Stimulated activated CD4-positive, alpha-beta T cell treated with anti-CD3 and anti-CD28 coated beads, Interleukin-15, amount 100 ng/mL, for 48 hours (primary cell): Measurements from ENCODE around the gene ADD1.
"Not testable (repeated sequence)": the region's sequence is repeated elsewhere in the genome, so short reads cannot be mapped to it uniquely, and the experiment has no call there.

Experiments
- DNase-seq, 2 donors: peaks; one replicate each; pipeline ENCODE4 v3.0.0-alpha.2; 2020; ENCODE audit warnings: low read depth in 2 of 2

The ADD1 gene

DNA sequence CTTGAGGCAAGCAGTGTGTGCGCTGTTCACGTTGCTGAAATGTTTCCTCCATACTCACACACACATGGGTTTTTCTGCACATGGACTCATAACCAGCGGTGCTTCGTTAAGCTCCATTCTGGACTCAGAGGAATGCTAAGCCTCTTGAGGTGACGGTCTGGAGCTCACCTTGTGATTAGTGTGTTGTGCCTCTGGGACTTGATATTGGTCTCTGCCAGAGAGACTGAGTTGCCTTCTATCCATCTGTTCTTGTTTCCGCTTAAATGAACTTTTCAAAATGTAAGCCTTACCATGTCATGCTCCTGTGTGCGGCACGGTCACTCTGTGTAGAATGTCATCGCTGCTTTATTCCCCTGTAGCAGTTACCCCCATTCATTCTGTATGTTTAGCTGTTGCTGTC is 42.5 kb downstream of the ADD1 start:
- no peak for DNase-seq

DNA sequence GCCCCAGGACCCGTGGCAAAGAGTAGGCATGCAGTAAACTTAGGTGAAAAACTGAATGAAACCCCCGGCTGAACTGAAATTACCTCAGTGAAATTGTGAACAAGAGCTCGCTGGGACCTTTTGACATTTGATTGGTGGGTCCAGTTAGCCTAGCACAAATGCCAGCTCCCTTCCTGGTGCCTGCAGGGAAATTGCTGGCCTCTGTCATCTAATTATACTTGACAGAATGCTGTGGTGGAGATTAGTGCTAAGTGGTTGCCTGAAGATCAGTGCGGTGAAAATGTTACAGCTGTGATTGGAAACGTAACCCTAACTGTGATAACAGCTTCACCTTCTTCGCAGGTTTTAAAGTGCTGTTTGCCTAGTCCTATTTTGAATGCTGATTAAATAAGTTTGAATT is 43.0 kb downstream of the ADD1 start:
- DNase-seq = no peak

DNA sequence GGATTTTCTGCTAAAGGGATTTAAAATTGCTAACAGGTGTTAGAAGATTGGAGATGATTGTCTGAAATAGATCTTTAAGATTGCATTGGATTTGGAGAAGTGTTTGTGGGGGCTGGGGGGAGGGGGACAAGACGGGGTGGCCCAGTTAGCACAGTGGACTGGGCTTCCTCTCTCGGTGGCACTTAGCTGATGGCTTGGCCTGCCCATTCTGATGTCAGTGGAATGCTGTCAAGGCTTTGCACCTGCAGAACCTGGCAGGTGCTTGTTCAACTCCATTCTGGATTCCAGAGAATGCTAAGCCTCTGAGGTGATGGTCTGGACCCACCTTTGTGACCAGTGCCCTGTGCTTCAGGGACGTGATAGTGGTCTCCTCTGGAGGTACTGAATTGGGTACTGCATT is 43.7 kb downstream of the ADD1 start:
- DNase-seq = no peak

DNA sequence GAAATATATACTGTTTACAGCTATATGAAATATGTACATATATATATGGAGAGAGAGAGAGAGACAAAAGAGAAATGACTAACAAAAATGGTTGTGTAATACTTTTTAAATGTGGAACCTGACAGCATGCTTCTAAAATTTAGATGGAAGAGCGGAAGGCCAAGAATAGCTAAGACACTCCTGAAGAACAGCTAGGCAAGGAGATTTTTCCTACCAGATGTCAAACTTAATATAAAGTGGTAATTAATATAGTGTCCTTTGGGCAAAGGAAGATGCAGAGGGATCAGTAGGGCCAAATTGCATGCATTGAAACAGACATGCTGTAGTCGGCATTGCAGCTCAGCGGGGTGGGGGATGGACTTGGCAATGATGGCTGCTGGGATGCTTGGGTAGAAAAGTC is 45.2 kb downstream of the ADD1 start:
- no peak for DNase-seq

DNA sequence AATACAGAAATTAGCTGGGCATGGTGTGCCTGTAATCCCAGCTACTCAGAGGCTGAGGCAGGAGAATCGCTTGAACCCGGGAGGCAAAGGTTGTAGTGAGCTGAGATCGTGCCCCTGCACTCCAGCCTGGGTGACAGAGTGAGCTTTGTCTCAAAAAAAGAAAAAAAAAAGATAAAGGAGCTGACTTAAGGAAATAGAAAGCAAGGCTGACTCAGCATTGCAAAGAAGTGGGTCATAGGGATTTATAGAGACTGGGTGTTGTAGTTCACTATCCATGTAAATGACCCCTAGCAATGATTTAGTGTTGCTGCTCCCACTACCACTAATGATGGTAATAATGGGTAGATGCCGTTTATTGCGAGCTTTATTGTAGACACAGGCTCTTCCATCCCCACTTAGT is 47.6 kb downstream of the ADD1 start:
- DNase-seq = no peak

DNA sequence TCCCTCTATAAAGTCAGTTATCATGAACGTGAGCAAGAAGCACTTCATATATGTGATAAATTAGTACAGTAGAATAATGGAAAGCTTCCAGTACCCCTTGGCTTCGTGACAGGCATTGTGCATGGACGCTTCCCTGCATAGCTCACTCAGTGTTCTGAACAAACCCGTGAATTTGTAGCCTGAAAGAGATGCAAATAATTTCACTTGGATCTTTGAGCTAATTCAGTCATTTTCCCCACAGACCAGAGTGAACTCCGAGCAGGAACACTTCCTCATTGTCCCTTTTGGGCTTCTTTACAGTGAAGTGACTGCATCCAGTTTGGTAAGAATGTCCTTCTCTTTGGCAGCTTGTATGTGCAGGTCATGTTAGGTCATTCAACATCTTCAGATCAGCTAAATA is 50.1 kb downstream of the ADD1 start:
- DNase-seq = no peak

DNA sequence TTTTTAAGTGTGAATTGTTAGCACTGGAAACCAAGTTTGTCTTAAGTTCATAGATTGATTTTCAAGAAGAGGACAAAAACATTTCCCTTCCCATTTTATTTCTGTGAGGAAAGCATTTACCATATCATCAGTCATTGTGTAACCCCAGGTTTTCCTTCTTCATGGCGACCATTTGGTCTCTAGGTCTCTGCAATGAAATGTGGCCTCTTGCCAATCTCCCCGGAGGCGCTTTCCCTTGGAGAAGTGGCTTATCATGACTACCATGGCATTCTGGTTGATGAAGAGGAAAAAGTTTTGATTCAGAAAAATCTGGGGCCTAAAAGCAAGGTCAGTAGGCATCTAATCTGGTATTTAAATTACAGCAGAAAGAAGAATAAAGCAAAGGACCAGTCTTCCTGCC is 54.4 kb downstream of the ADD1 start:
- DNase-seq = no peak

DNA sequence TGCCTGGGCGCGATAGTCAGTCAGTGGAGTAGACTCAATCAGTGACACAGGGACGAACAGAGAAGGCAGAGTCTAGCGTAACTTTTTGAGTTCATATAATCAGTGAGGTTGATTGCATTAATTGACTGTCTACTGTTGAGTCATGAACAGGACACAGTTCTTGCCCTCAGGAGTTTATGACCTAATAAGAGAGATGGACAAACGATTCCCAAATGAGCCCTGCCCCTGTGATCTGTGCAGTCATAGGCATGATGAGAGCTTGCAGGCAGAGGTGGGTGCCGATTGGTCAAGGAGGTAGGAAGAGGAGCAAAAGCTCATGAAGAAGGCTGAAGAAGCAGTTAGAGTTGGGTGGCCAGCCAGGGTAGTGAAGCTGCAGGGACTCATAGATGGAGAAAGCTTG is 57.1 kb downstream of the ADD1 start:
- no peak for DNase-seq

DNA sequence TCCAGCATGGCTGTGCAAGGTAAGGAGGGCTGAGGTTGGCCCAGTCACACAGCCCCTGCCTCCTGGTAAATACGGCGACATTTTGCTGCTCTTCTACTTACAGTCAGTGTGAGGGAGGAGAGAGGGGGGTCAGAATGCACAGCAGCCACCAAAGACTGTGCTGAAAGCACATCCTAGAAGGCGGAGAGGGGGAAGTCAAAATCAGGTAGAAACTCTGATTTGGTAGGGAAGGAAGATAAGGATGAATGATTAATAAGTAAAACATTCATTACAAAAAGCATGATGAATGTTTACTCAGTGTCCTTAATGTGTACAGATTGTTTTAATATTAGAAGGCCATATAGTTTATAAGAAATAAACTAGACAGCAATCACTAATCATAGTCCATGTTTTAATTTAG is 57.5 kb downstream of the ADD1 start:
- DNase-seq = no peak

DNA sequence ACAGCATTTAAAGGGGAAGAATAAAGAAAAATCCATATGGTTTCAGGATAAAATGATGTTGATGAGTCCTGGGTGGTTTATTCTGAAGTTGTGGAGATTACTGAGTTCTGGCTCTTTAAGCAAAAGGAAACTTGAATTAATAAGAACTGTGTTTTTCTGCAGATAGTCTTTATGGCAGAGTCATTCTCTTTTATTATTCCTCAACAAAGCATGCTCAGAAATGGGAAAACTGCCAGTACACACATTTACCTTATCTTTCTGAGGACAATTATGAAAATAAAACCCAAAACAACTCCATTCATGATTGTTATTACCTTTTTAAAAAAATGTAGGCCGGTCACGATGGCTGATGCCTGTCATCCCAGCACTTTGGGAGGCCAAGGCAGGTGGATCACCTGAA is 58.5 kb downstream of the ADD1 start:
- DNase-seq = no peak

DNA sequence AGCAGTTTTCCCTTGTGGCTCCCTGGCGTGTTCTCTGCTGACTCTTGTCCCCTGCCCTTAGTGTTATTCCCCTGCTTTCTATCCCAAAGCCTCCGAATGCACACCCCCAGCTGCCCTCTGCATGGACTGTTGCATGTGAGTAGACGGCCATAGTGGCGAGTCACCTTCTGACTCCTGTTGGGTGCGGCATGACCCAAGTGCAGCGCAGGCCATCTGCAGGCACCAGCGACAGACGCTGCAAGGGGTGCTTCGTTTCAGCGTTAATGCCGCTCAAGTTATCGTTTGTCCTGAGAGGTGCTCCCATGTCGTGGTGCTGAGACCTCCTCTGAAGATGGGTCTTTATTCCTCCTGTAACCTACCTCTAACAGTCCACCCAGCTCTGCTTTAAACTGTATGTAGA is 61.9 kb downstream of the ADD1 start:
- no peak for DNase-seq

DNA sequence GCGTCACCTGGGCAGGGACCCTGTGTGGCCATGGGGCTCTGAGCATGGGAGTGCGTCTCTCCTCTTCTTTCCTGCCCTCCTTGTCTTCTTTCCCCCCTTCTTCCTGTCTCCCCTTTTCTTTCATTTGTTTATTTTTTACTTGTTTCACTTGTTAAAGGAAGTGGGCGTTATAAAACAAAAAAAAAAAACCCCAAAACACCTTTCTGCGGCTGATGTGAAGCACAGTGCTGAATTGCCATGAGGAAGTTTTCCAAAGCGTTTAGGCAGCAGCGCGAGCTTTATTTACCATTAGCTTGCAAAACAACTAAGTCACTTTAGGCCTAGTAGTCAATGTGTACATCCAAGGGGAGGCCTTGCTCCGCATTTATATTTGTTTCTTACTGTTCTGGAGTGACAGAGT is 62.6 kb downstream of the ADD1 start:
- DNase-seq = no peak

DNA sequence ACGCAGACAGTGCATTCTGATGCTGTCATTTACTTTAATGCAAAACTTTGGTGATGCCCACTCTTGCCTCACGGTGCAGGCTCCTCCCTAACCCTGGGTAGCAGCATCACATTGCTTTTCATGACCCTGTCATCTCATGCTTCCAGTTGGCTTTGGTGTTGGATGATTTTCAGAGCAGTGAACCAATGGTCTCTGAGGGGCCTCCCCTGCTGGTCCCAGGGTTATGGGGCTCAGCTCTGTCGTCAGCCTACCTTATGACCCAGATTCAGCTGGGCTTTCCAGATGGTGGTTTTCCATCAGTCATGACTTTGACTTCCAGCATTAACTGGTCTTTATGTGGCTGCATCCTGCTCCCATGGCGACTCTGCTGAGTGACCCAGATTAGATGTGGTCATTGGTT is 63.6 kb downstream of the ADD1 start:
- no peak for DNase-seq

DNA sequence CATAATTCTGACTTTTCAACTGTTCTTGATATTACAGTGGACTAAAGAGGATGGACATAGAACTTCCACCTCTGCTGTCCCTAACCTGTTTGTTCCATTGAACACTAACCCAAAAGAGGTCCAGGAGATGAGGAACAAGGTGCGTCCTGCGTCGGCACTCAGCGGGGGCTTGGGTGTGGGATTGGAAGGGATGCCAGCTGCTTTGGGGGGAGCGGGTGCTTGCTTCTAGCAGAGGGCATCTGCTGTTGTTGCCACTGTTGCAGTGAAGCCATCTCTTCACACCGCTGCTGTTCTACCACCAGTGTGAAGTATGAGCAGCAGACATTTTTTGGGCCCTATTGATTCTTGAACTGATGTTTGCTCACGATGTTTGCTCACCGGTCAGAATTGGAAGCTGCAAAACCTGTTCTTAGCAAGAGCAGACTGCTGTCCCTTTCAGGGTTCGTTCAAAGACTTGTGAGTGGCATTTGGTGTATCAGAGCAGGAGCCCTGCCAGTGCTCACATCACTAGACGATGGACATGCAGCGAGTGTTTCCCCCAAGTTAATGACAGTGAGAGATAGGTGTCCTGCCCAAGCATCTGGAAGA is 64.2 kb downstream of the ADD1 start:
- DNase-seq = no peak

DNA sequence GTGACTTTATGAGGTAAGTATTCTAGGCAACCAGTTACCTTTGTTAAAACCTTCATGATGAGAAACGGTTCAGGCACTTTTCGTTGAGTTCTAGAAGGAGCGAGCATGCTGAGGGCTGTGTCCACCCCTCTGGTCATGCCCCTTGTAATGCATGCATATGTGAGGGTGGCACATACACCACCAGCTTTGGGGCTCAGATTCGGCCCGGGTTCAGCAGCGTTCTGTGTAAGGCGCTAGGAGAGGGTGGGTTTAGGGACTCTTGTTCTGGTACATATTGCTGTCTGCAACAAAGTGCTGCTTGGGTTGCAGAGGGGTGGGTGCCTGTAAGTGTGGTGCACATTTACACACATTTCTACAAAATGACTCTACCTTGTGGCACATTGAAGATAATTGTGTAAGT is 65.0 kb downstream of the ADD1 start:
- no peak for DNase-seq

DNA sequence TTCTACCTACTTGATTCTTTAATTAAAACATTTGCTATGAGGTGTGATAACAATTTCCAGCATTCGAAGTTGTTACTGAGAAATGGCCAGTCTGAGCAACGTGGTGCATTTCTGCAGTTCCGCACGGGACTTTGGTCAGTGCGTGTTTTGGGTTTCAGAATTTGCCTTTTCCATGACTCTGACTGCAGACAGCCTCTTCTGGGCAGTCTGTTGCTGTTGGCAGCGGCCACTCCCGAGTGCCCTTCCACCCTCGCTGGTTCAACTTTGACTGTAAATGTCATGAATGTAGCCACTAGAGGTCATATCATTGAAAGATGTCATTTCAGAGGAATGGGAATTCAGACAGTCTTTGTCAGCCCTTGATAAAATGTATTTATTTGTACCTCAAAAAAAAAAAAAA is 65.9 kb downstream of the ADD1 start:
- DNase-seq = no peak

DNA sequence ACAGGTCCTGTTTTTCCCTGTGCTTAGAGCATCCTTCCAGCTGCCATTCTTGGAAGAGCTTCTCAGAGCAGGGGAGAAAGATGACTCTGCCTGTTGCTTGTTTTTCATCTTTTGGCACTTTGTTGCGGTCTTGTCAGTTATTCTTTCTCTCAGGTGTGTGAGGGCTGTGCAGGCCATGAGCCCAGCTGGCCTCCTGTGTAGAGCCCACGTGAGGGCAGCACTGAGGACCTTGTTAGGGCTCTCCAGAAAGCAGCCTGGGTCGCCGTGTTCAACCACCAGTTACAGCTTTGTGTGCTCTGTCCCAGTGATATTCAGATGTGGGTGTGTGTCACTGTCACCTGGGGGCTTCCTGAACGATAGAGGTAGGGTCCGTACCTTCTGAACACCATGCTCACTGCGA is 66.8 kb downstream of the ADD1 start:
- no peak for DNase-seq

DNA sequence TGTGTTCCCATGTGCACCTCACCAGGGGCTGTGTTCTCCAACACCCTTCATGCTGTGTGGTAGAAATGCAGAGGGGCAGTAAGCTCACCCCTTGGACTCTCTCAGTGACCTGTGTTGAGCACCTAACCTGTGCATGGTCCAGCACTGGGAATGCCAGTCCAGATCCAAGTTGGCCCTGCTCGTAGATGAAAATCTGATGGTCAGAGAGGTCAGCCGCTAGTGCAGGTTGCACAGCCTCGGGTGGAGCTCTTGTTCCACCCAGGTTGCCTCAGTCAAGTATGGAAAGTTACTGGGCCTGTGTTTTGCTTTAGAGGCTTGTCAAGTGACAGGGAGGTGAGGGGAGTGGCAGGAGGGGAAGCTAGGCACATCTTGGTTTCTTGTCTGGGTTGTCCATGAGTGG is 68.2 kb downstream of the ADD1 start:
- no peak for DNase-seq

DNA sequence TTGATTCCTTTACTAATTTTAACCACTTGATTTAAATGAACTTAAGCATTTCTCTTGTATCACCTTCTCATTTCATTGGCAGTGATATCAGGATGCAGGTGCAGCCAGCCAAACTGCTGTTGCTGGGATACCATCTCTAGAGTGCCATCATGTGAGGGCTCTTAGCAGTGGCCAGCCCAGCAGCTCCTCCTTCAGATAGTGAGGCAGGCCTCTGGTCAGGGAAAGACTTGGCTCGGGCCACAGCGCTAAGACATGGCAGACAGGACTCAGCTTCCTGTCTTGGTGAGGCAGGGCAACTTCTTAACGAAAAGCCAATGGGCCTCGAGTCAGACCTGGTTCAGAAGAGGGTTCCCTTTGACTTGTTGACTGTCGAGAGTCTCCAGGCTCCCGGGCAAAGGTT is 69.5 kb downstream of the ADD1 start:
- no peak for DNase-seq

DNA sequence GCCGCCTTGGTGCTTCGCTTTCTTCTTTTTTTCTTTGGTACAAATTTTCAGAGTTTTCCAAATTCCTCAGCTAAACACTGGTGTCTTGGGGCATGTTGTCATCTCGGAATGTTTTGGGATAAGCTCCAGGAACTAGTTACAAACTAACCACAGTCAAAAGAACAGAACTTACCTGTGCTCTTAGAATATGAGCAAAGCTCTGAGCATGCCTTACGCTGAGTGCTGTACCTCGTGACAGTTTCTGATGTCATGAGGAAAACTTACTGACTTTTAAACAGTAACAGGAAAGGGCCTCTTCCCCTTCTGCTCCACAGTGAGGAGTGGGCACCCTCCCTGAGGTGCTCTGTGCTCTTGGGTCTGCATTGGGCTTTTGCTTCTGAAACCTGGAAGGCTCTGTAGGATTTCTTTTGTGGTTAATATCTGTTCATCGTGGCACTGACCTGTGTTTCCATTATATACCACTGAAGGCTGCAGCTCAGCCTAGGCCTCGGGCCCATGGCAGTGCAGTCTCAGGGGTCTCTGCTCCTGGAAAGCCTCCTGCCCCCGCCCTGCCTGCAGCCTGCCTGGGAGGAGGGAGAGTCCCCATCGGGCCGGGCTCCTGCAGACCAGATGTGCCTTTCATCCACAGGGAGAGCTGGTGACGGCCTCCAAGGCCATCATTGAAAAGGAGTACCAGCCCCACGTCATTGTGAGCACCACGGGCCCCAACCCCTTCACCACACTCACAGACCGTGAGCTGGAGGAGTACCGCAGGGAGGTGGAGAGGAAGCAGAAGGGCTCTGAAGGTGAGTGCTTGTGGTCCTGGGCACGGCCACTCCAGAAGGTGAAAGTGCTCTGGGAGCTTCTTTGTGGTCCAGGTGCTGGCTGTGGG is 70.8 kb downstream of the ADD1 start:
- DNase-seq = no peak

DNA sequence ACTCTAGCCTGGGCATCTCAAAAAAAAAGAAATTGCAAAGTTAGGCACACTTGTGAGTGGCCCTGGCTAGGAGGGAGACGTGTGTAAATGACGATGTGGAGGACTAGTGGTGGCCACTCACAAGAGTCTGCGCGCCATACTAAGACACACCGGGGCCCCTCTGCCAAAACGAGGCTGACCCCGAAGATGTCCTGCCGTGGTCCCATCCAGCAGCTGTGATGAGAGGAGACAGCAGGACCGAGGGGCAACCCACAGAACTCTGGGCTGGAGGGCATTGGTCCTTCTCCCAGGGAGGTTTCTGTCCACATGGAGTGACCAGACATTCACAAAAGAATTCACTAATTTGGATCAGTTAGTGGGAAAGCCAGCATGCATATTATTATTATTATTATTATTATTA is 72.1 kb downstream of the ADD1 start:
- no peak for DNase-seq

DNA sequence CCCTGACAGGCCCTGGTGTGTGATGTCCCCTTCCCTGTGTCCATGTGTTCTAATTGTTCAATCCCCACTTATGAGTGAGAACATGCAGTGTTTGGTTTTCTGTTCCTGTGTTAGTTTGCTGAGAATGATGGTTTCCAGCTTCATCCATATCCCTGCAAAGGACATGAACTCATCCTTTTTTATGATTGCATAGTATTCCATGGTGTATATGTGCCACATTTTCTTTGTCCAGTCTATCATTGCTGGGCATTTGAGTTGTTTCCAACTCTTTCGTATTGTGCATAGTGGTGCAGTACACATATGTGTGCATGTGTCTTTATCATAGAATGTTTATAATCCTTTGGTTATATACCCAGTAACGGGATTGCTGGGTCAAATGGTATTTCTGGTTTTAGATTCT is 73.1 kb downstream of the ADD1 start:
- not testable (repeated sequence) for DNase-seq

DNA sequence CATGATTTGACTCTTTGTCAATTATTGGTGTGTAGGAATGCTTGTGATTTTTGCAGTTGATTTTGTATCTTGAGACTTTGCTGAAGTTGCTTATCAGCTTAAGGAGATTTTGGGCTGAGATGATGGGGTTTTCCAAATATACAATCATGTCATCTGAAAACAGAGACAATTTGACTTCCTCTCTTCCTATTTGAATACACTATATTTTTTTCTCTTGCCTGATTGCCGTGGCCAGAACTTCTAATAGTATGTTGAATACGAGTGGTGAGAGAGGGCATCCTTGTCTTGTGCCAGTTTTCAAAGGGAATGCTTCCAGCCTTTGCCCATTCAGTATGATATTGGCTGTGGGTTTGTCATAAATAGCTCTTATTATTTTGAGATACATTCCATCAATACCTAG is 74.7 kb downstream of the ADD1 start:
- not testable (repeated sequence) for DNase-seq

DNA sequence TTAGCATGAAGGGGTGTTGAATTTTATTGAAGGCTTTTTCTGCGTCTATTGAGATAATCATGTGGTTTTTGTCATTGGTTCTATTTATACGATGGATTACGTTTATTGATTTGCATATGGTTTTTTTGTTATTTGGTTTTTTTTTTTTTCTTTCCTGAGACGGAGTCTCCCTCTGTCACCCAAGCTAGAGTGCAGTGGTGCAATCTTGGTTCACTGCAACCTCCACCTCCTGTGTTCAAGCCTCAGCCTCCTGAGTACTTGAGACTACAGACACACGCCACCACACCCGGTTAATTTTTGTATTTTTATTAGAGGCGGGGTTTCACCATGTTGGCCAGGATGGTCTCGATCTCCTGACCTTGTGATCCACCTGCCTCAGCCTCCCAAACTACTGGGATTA is 75.1 kb downstream of the ADD1 start:
- not testable (repeated sequence) for DNase-seq
